OCI-LY7 (cell line): ENCODE data around the gene TMTC1. TPM values are rescaled to one million over a fixed set of nuclear protein-coding genes. Genes with fewer than 3 reads are reported as not detected.

Source experiments
- BruUV-seq: library from RNA; stranded (reverse); fragments of 400-500 nt; replicated peaks from 2 replicates; lab custom pipeline; 2021; lab: Mats Ljungman, UMichigan
- CTCF ChIA-PET: fragments of 300-600 bp; sonication (Branson Sonifier 250); formaldehyde crosslinking; loops from one replicate; lab custom pipeline; 2022; ENCODE audit warnings: antibody characterized with exemption; ENCODE audit not compliant: unreplicated experiment; lab: Charles Lee
- POLR2A ChIA-PET: fragments of 300-600 bp; sonication (Branson Sonifier 250); formaldehyde crosslinking; loops from one replicate; lab custom pipeline; 2022; ENCODE audit warnings: antibody characterized with exemption; lab: Charles Lee
- DNase-seq: peaks from one replicate; pipeline ENCODE4 v3.0.0-alpha.2; 2015; ENCODE audit warnings: low spot score
- H2AFZ ChIP-seq: fragments of 200-600 bp; sonication (generic), shearing (Covaris generic); 2 replicates; pipeline ENCODE4 v1.6.1; 2014; ENCODE audit warnings: mild to moderate bottlenecking, antibody characterized with exemption, low read length, moderate library complexity
- H3K27ac ChIP-seq: fragments of 200-600 bp; sonication (generic); 2 replicates; pipeline ENCODE4 v1.5.1; 2014; ENCODE audit warnings: mixed run types, low read depth, mild to moderate bottlenecking, moderate library complexity, low read length, inconsistent platforms; ENCODE audit not compliant: poor library complexity, severe bottlenecking
- H3K36me3 ChIP-seq: fragments of 200-600 bp; sonication (generic); 2 replicates; pipeline ENCODE4 v1.6.1; 2014; ENCODE audit warnings: mild to moderate bottlenecking, antibody characterized with exemption, low read length, moderate library complexity, mixed read lengths; ENCODE audit not compliant: insufficient read depth
- H3K4me1 ChIP-seq: fragments of 200-600 bp; sonication (generic); 2 replicates; pipeline ENCODE4 v1.5.1; 2014; ENCODE audit warnings: mild to moderate bottlenecking, low read length; ENCODE audit not compliant: insufficient read depth, poor library complexity, severe bottlenecking
- H3K4me2 ChIP-seq: fragments of 200-600 bp; sonication (generic); 2 replicates; pipeline ENCODE4 v1.6.1; 2014; ENCODE audit warnings: mild to moderate bottlenecking, low read length
- H3K4me3 ChIP-seq: fragments of 200-600 bp; sonication (generic); 2 replicates; pipeline ENCODE4 v1.5.1; 2014; ENCODE audit warnings: mild to moderate bottlenecking, low read depth, low read length; ENCODE audit not compliant: poor library complexity, severe bottlenecking
- H3K79me2 ChIP-seq: fragments of 200-600 bp; sonication (generic); 2 replicates; pipeline ENCODE4 v1.6.1; 2016; ENCODE audit warnings: low read depth, mild to moderate bottlenecking, low read length, moderate library complexity, mixed read lengths; ENCODE audit not compliant: insufficient read depth
- H3K9me2 ChIP-seq: fragments of 200-600 bp; sonication (generic); 2 replicates; pipeline ENCODE4 v1.6.1; 2016; ENCODE audit warnings: mild to moderate bottlenecking, low read length, mixed read lengths; ENCODE audit not compliant: insufficient read depth
- H3K9me3 ChIP-seq: fragments of 200-600 bp; sonication (generic); 2 replicates; pipeline ENCODE4 v1.6.1; 2014; ENCODE audit warnings: mild to moderate bottlenecking, mixed run types, low read length, mixed read lengths
- H4K20me1 ChIP-seq: fragments of 200-600 bp; sonication (generic); 2 replicates; pipeline ENCODE4 v1.6.1; 2014; ENCODE audit warnings: mild to moderate bottlenecking, antibody characterized with exemption, low read length, moderate library complexity, mixed read lengths; ENCODE audit not compliant: insufficient read depth
- EZH2phosphoT487 ChIP-seq: fragments of 200-600 bp; sonication (generic); IDR thresholded peaks from 2 replicates; pipeline ENCODE4 v1.6.1; 2018; ENCODE audit warnings: low read depth, borderline replicate concordance, mild to moderate bottlenecking, mixed run types, antibody characterized with exemption, low read length, moderate library complexity, mixed read lengths
- intact Hi-C: fragments of 100-400 bp; cut with micrococcal nuclease; formaldehyde crosslinking; loops from one replicate; pipeline ENCODE4 v1.10.0; 2022; ENCODE audit not compliant: unreplicated experiment
- total RNA-seq, 2 experiments: library from RNA; depleted of rRNA in 1 of 2; stranded (reverse); fragments of >200 nt in 1 of 2; shearing (Covaris generic) in 1 of 2; gene quantifications; 2 replicates each; pipeline ENCODE4 v1.2.3, GENCODE V29; 2014 to 2022
- TF ChIP-seq, protein P1 (sequence below): fragments of 200-600 bp; sonication (generic); conservative IDR thresholded peaks from 2 replicates; pipeline ENCODE4 v1.5.1; 2014; ENCODE audit warnings: mild to moderate bottlenecking, antibody characterized with exemption, low read length, moderate library complexity, mixed read lengths

The TMTC1 gene
- total RNA-seq, 2 experiments from 2014 or later = not detected

DNA sequence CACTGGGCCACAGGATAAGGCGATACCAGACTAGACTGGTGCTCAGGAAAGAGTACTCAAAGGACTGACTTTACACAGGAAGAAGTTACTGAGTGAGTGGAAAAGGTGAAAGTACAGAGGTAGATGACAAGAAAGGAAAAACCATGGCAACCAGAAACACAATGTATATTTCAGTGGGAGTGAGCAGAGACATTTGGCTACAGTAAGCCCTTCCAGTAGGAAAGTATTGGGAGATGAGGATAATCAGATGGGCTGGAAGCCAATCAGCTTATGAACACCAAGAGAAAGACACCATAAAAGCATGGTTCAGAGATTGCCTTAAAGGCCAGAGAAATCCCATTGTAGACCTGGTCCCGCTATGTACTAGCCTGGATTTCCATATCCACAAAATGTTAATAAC is 51.6 kb downstream of the TMTC1 start:
- no peak overlapping the region for H3K4me2 ChIP-seq
- no peaks in the 10 kb centered on the region for H3K79me2 ChIP-seq
- no peak overlapping the region for H3K4me3 ChIP-seq
- H3K9me2 ChIP-seq = no peaks in the 10 kb centered on the region
- no peak overlapping the region for H3K27ac ChIP-seq
- no peaks in the 10 kb centered on the region for H3K9me3 ChIP-seq
- CTCF ChIA-PET = no interaction called here
- intact Hi-C loops = no loop called here
- TF ChIP-seq, protein P1, sequence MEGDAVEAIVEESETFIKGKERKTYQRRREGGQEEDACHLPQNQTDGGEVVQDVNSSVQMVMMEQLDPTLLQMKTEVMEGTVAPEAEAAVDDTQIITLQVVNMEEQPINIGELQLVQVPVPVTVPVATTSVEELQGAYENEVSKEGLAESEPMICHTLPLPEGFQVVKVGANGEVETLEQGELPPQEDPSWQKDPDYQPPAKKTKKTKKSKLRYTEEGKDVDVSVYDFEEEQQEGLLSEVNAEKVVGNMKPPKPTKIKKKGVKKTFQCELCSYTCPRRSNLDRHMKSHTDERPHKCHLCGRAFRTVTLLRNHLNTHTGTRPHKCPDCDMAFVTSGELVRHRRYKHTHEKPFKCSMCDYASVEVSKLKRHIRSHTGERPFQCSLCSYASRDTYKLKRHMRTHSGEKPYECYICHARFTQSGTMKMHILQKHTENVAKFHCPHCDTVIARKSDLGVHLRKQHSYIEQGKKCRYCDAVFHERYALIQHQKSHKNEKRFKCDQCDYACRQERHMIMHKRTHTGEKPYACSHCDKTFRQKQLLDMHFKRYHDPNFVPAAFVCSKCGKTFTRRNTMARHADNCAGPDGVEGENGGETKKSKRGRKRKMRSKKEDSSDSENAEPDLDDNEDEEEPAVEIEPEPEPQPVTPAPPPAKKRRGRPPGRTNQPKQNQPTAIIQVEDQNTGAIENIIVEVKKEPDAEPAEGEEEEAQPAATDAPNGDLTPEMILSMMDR = no peak
- TF ChIP-seq EZH2phosphoT487 = no peak
- no TSS peak for BruUV-seq
- H4K20me1 ChIP-seq = no peaks in the 10 kb centered on the region
- H2AFZ ChIP-seq = no peak overlapping the region
- no peak for DNase-seq
- POLR2A ChIA-PET = interaction anchor here (0.6 kb wide), 1 partner anchor 416 kb away, joined by 3 read pairs; no protein-coding TSS in a partner anchor
- H3K36me3 ChIP-seq = no peaks in the 10 kb centered on the region
- no peaks in the 10 kb centered on the region for H3K4me1 ChIP-seq

DNA sequence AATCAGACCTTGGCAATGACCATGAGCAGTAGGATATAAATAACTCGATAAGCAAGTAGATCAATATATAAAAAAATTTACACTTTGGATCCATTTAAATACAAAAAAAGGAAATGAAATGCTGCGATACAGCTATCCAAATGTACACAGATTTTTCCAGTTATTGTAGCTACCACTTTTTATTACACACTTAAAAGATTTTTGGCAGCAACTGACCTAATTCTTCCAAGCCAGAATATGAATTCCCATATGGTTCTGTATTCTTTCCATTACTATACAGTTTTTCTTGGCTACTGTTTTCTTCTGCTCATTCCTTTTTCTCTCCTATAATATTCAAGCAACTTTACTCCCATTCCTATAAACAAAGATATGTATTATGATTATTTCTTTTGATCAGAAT is 52.2 kb downstream of the TMTC1 start:
- intact Hi-C loops = no loop called here
- DNase-seq = no peak
- CTCF ChIA-PET = no interaction called here

DNA sequence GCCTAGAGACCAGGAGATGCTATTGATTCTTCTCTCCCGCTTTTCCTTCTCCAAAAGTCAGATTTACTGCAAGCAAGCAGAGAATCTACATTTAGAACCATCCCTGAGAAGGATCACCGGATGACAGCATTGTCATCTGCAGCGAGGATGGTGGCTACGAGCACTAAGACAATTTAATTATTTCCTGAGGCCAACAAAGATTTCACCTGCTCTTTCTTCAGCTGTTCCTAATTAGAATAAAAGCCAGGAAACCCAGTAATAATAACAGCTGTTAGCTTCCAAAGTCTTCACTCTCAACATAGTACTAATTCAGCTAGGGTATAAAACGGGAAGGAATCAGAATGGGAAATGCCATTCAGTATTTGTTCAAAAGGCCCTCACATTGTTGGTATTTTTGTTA is 53.3 kb downstream of the TMTC1 start:
- TF ChIP-seq, protein P1 = no peak
- TF ChIP-seq EZH2phosphoT487 = no peak
- H2AFZ ChIP-seq = no peak overlapping the region
- no peak overlapping the region for H3K4me3 ChIP-seq
- no peaks in the 10 kb centered on the region for H3K36me3 ChIP-seq
- H4K20me1 ChIP-seq = no peaks in the 10 kb centered on the region
- no peak for DNase-seq
- H3K79me2 ChIP-seq = no peaks in the 10 kb centered on the region
- intact Hi-C loops = no loop called here
- ChIA-PET POLR2A (interaction anchor here (0.6 kb wide), 1 partner anchor 1152 kb away, joined by 3 read pairs; no protein-coding TSS in a partner anchor), CTCF (no interaction called here)
- H3K9me3 ChIP-seq = no peaks in the 10 kb centered on the region
- H3K4me1 ChIP-seq = no peaks in the 10 kb centered on the region
- no peak overlapping the region for H3K4me2 ChIP-seq
- BruUV-seq = no TSS peak
- H3K9me2 ChIP-seq = no peaks in the 10 kb centered on the region
- no peak overlapping the region for H3K27ac ChIP-seq

More for the DNA sequence above, 52.2 kb downstream of the TMTC1 start:
- POLR2A ChIA-PET = no interaction called here
- TF ChIP-seq EZH2phosphoT487 = no peak
- TF ChIP-seq, protein P1 = no peak
- H3K36me3 ChIP-seq = no peaks in the 10 kb centered on the region
- no peak overlapping the region for H2AFZ ChIP-seq
- no peak overlapping the region for H3K4me3 ChIP-seq
- H3K9me3 ChIP-seq = no peaks in the 10 kb centered on the region
- no peaks in the 10 kb centered on the region for H3K4me1 ChIP-seq
- no peaks in the 10 kb centered on the region for H4K20me1 ChIP-seq
- H3K79me2 ChIP-seq = no peaks in the 10 kb centered on the region
- BruUV-seq = no TSS peak
- no peaks in the 10 kb centered on the region for H3K9me2 ChIP-seq
- H3K4me2 ChIP-seq = no peak overlapping the region
- H3K27ac ChIP-seq = no peak overlapping the region
